SU-DHL-6 (cell line): ENCODE results near the gene PLB1.

Source experiments
- CTCF ChIP-seq: fragments of 200-600 bp; sonication (generic); IDR thresholded peaks from one replicate; pipeline ENCODE4 v1.5.1; 2017; ENCODE audit warnings: antibody characterized with exemption, mild to moderate bottlenecking, low read length, moderate library complexity; ENCODE audit not compliant: insufficient read depth, poor library complexity, severe bottlenecking
- EZH2phosphoT487 ChIP-seq: fragments of 200-600 bp; sonication (generic), shearing (Covaris generic); conservative IDR thresholded peaks from 2 replicates; pipeline ENCODE4 v1.6.1; 2018; ENCODE audit warnings: mild to moderate bottlenecking, antibody characterized with exemption, low read length, moderate library complexity, mixed read lengths

- TF ChIP-seq CTCF (no peak), EZH2phosphoT487 (no peak)
These were observed 6.8 kb upstream of the PLB1 start for GRCh38 chr2:28488858-28489575.
